Liver (tissue), 9 donors: ENCODE data around the gene SPAM1. TPM values are rescaled to one million over a fixed set of nuclear protein-coding genes. Genes with fewer than 3 reads are reported as not detected.

Experiments used
- DNase-seq: peaks from one replicate; pipeline ENCODE4 v3.0.0-alpha.2; 2017; ENCODE audit warnings: low spot score
- H3K27ac ChIP-seq, 2 donors: one replicate each; pipeline ENCODE4 v1.7.0; 2013; ENCODE audit warnings: inconsistent platforms in 2 of 2, low read length in 2 of 2, control low read depth in 1 of 2, low read depth in 1 of 2, mild to moderate bottlenecking in 1 of 2
- H3K27me3 ChIP-seq, 4 donors: one replicate each; pipeline versions ENCODE4 v1.6.1 to v1.7.0; 2013; ENCODE audit warnings: low read length in 3 of 4, inconsistent platforms in 1 of 4, mild to moderate bottlenecking in 1 of 4, moderate library complexity in 1 of 4; ENCODE audit not compliant: control insufficient read depth in 4 of 4, insufficient read depth in 4 of 4
- H3K36me3 ChIP-seq, 4 donors: one replicate each; pipeline versions ENCODE4 v1.6.1 to v1.7.0; 2013; ENCODE audit warnings: low read length in 3 of 4, mild to moderate bottlenecking in 3 of 4, low read depth in 1 of 4, moderate library complexity in 1 of 4; ENCODE audit not compliant: control insufficient read depth in 4 of 4, insufficient read depth in 3 of 4
- H3K4me1 ChIP-seq, 4 donors: one replicate each; pipeline versions ENCODE4 v1.6.1 to v1.7.0; 2013; ENCODE audit warnings: low read length in 3 of 4, mild to moderate bottlenecking in 3 of 4, moderate library complexity in 1 of 4; ENCODE audit not compliant: control insufficient read depth in 4 of 4, insufficient read depth in 4 of 4
- H3K4me3 ChIP-seq, 3 donors: one replicate each; pipeline versions ENCODE4 v1.6.1 to v1.7.0; 2013; ENCODE audit warnings: low read length in 3 of 3, control low read depth in 1 of 3, low read depth in 1 of 3, mild to moderate bottlenecking in 1 of 3
- H3K9ac ChIP-seq, 2 donors: one replicate each; pipeline ENCODE4 v1.7.0; 2013; ENCODE audit warnings: low read length in 2 of 2, mild to moderate bottlenecking in 2 of 2, moderate library complexity in 2 of 2, control low read depth in 1 of 2, low read depth in 1 of 2
- H3K9me3 ChIP-seq, 4 donors: one replicate each; pipeline versions ENCODE4 v1.6.1 to v1.7.0; 2013; ENCODE audit warnings: low read length in 3 of 4; ENCODE audit not compliant: control insufficient read depth in 4 of 4
- ATF3 ChIP-seq: IDR thresholded peaks from 2 replicates; pipeline ENCODE4 v1.6.1; 2016; ENCODE audit warnings: antibody characterized with exemption
- CTCF ChIP-seq: fragments of 150-350 bp; IDR thresholded peaks from 2 replicates; pipeline ENCODE4 v1.5.1; 2017; ENCODE audit warnings: improper control_type of control experiment, low read depth, low read length; ENCODE audit not compliant: missing input control
- EGR1 ChIP-seq, 2 donors: IDR thresholded peaks; 2 replicates each; pipeline ENCODE4 v1.6.1; 2016 to 2018; ENCODE audit warnings: antibody characterized with exemption in 2 of 2, low read depth in 2 of 2
- FOXA1 ChIP-seq: IDR thresholded peaks from 2 replicates; pipeline ENCODE4 v1.6.1; 2016; ENCODE audit warnings: antibody characterized with exemption
- FOXA2 ChIP-seq: IDR thresholded peaks from 2 replicates; pipeline ENCODE4 v1.6.1; 2016; ENCODE audit warnings: antibody characterized with exemption
- GABPA ChIP-seq, 2 donors: IDR thresholded peaks in 1 of 2; conservative IDR thresholded peaks in 1 of 2; 2 replicates each; pipeline ENCODE4 v1.6.1; 2016; ENCODE audit warnings: antibody characterized with exemption in 2 of 2, mild to moderate bottlenecking in 1 of 2, moderate library complexity in 1 of 2
- HNF4A ChIP-seq, 2 donors: conservative IDR thresholded peaks; 2 replicates each; pipeline ENCODE4 v1.6.1; 2016; ENCODE audit warnings: antibody characterized with exemption in 2 of 2, mild to moderate bottlenecking in 2 of 2
- HNF4G ChIP-seq: IDR thresholded peaks from 2 replicates; pipeline ENCODE4 v1.6.1; 2016; ENCODE audit warnings: antibody characterized with exemption
- JUND ChIP-seq, 2 donors: IDR thresholded peaks; 2 replicates each; pipeline ENCODE4 v1.6.1; 2016; ENCODE audit warnings: antibody characterized with exemption in 2 of 2
- MAX ChIP-seq: IDR thresholded peaks from 2 replicates; pipeline ENCODE4 v1.6.1; 2016; ENCODE audit warnings: antibody characterized with exemption
- NR2F2 ChIP-seq: IDR thresholded peaks from 2 replicates; pipeline ENCODE4 v1.6.1; 2016; ENCODE audit warnings: antibody characterized with exemption
- RAD21 ChIP-seq, 2 donors: IDR thresholded peaks; 2 replicates each; pipeline ENCODE4 v1.6.1; 2016; ENCODE audit warnings: antibody characterized with exemption in 2 of 2, mild to moderate bottlenecking in 2 of 2
- REST ChIP-seq: IDR thresholded peaks from 2 replicates; pipeline ENCODE4 v1.6.1; 2016; ENCODE audit warnings: antibody characterized with exemption, mild to moderate bottlenecking
- RXRA ChIP-seq, 2 donors: IDR thresholded peaks; 2 replicates each; pipeline ENCODE4 v1.6.1; 2017 to 2018; ENCODE audit warnings: antibody characterized with exemption in 2 of 2, mild to moderate bottlenecking in 1 of 2
- SP1 ChIP-seq: IDR thresholded peaks from 2 replicates; pipeline ENCODE4 v1.6.1; 2018; ENCODE audit warnings: antibody characterized with exemption, mild to moderate bottlenecking
- YY1 ChIP-seq: IDR thresholded peaks from 2 replicates; pipeline ENCODE4 v1.6.1; 2016; ENCODE audit warnings: antibody characterized with exemption, mild to moderate bottlenecking
- ZBTB33 ChIP-seq: IDR thresholded peaks from 2 replicates; pipeline ENCODE4 v1.6.1; 2016; ENCODE audit warnings: antibody characterized with exemption
- WGBS: extraction: QIAGEN DNeasy Blood & Tissue Kit; methylation state at CpG from one replicate; pipeline ENCODE4 v1.1.7; 2013; 5-methylcytosine and 5-hydroxymethylcytosine counted together
- polyA plus RNA-seq, 2 donors: library from polyadenylated mRNA; stranded (reverse) in 1 of 2; unstranded in 1 of 2; fragments of 200-250 nt in 1 of 2; fragments of >200 nt in 1 of 2; fragmentation: Nextera tagmentation in 1 of 2; extraction: Ambion mirVana in 1 of 2; gene quantifications; one replicate each; pipeline versions ENCODE4 v1.2.1 to v1.2.3, GENCODE V29; 2013 to 2015
- total RNA-seq, 2 donors: library from RNA; depleted of rRNA; stranded (reverse); fragments of >200 nt; gene quantifications; one replicate each; pipeline ENCODE4 v1.2.3, GENCODE V29; 2014
- donor health status: healthy.
- donor health status: healthy.
- donor health status: healthy.
- donor health status: healthy.
- donor health status: healthy.

SPAM1 gene
- total and polyA plus RNA-seq, 4 donors, result not detected

GRCh38 chr7:123918309-123918708 is 6.7 kb upstream of the SPAM1 start:
- Histone ChIP-seq H3K36me3 (no peaks in the 10 kb centered on the region), H3K27ac (no peak overlapping the region), H3K4me3 (no peak overlapping the region), H3K27me3 (no peaks in the 10 kb centered on the region), H3K9ac (no peak overlapping the region), H3K9me3 (no peaks in the 10 kb centered on the region), H3K4me1 (peaks cover 0 to 15% (median 12%) of the 10 kb centered on the region in 4 donors)
- 93% methylated on average over 8 of the region's 8 CpGs for WGBS
- no peak for DNase-seq
- TF ChIP-seq GABPA (IDR thresholded peaks at IDR 0.05 in 1 of 2, conservative IDR thresholded peaks at IDR 0.05 in 1 of 2) (no peak), ATF3 (no peak), EGR1 (IDR thresholded peaks at IDR 0.05; ENCODE audit: low read depth in 2 of 2) (no peak), ZBTB33 (no peak), JUND (IDR thresholded peaks at IDR 0.05) (no peak), RAD21 (IDR thresholded peaks at IDR 0.05) (no peak), SP1 (no peak), HNF4G (no peak), MAX (no peak), HNF4A (conservative IDR thresholded peaks at IDR 0.05) (no peak), FOXA1 (no peak), NR2F2 (no peak), RXRA (IDR thresholded peaks at IDR 0.05) (no peak)

GRCh38 chr7:123923599-123923998 is 1.4 kb upstream of the SPAM1 start:
- H3K27ac ChIP-seq, result no peak overlapping the region
- H3K9ac ChIP-seq, result no peak overlapping the region
- 72% methylated on average over 4 of the region's 4 CpGs for WGBS
- H3K4me3 ChIP-seq, result no peak overlapping the region
- no peak for DNase-seq
- H3K27me3 ChIP-seq, result no peaks in the 10 kb centered on the region
- H3K36me3 ChIP-seq, result no peaks in the 10 kb centered on the region
- H3K4me1 ChIP-seq, result no peaks in the 10 kb centered on the region
- no peaks in the 10 kb centered on the region for H3K9me3 ChIP-seq
- TF ChIP-seq GABPA (IDR thresholded peaks at IDR 0.05 in 1 of 2, conservative IDR thresholded peaks at IDR 0.05 in 1 of 2), result no peak
- TF ChIP-seq HNF4A (conservative IDR thresholded peaks at IDR 0.05), result peak in 1 of 2 donors; percentile 47

GRCh38 chr7:123929107-123929506 is 4.1 kb downstream of the SPAM1 start:
- no peak for DNase-seq
- Histone ChIP-seq H3K4me1 (no peaks in the 10 kb centered on the region), H3K36me3 (no peaks in the 10 kb centered on the region), H3K9me3 (no peaks in the 10 kb centered on the region), H3K4me3 (no peak overlapping the region), H3K9ac (no peak overlapping the region), H3K27me3 (no peaks in the 10 kb centered on the region), H3K27ac (no peak overlapping the region)
- no peak for TF ChIP-seq FOXA1
- TF ChIP-seq REST, result no peak
- TF ChIP-seq MAX, result no peak
- TF ChIP-seq CTCF, result no peak
- no peak for TF ChIP-seq NR2F2
- no peak for TF ChIP-seq YY1
- no peak for TF ChIP-seq JUND (IDR thresholded peaks at IDR 0.05)
- TF ChIP-seq GABPA (IDR thresholded peaks at IDR 0.05 in 1 of 2, conservative IDR thresholded peaks at IDR 0.05 in 1 of 2), result no peak
- no peak for TF ChIP-seq ZBTB33
- no peak for TF ChIP-seq FOXA2
- TF ChIP-seq ATF3, result no peak
- TF ChIP-seq SP1, result no peak
